Prostate gland (tissue), 2 donors: Measurements from ENCODE around the gene RAB4A.
A peak's percentile ranks its signal among the peaks of the same experiment; 100 is the strongest.

Source experiments
- CTCF ChIP-seq, 4 experiments: fragments of 200-600 bp in 2 of 4; fragments of 450-650 bp in 2 of 4; sonication (generic) in 2 of 4; IDR thresholded peaks; 1 replicate in 3 of 4; 2 replicates in 1 of 4; pipeline ENCODE4 v1.5.1; 2016 to 2019; ENCODE audit warnings: antibody characterized with exemption in 4 of 4, mild to moderate bottlenecking in 2 of 4, moderate library complexity in 2 of 4
- POLR2AphosphoS5 ChIP-seq: sonication (generic); formaldehyde crosslinking; IDR thresholded peaks from one replicate; pipeline ENCODE4 v1.6.1; 2017; ENCODE audit warnings: antibody characterized with exemption

- TF ChIP-seq CTCF (IDR thresholded peaks at IDR 0.05) (peak in 2 of 4 experiments; percentile 2 to 24), POLR2AphosphoS5 (no peak)
These were observed 72.0 kb downstream of the RAB4A start, which contains the start of gene CCSAP for GRCh38 chr1:229342656-229343569.
